HK-2 (cell line): ENCODE data around the gene SELENOW.
A peak's percentile ranks its signal among the peaks of the same experiment; 100 is the strongest.
"Not testable (repeated sequence)": the region's sequence is repeated elsewhere in the genome, so short reads cannot be mapped to it uniquely, and the experiment has no call there.

Experiments
- DNase-seq: peaks from one replicate; pipeline ENCODE4 v3.0.0-alpha.2; 2018; ENCODE audit not compliant: unreplicated experiment

The SELENOW gene

GRCh38 chr19:47778049-47778953, at the start of gene SELENOW:
Gene SELENOW, plus strand, starts transcription at chr19:47778703. Its CDS starts 83 bp downstream, at chr19:47778786.
- peak; percentile 85 for DNase-seq

GRCh38 chr19:47729468-47729798, 49.1 kb upstream of the SELENOW start:
- DNase-seq, result peak; percentile 90

GRCh38 chr19:47729799-47730520, 48.5 kb upstream of the SELENOW start:
- no peak for DNase-seq

- no peak for DNase-seq
These were observed 48.0 kb upstream of the SELENOW start for GRCh38 chr19:47730521-47730889.

- no peak for DNase-seq
These were observed 47.6 kb upstream of the SELENOW start for GRCh38 chr19:47730910-47731309.

GRCh38 chr19:47735131-47735530, 43.4 kb upstream of the SELENOW start:
- no peak for DNase-seq

- DNase-seq, result no peak
These were observed 37.5 kb upstream of the SELENOW start for GRCh38 chr19:47740866-47741519.

GRCh38 chr19:47741544-47742140, 36.9 kb upstream of the SELENOW start:
- no peak for DNase-seq

GRCh38 chr19:47742634-47743033, 35.9 kb upstream of the SELENOW start:
- no peak for DNase-seq

GRCh38 chr19:47745010-47745901, 33.2 kb upstream of the SELENOW start, which contains the start of gene NOP53:
Gene NOP53, plus strand, starts transcription at chr19:47745546. Its CDS starts 14 bp downstream, at chr19:47745560.
- peak; percentile 97 for DNase-seq

GRCh38 chr19:47746129-47746528, 32.4 kb upstream of the SELENOW start:
- not testable (repeated sequence) for DNase-seq

- DNase-seq, result no peak
These were observed 29.2 kb upstream of the SELENOW start for GRCh38 chr19:47749326-47749725.

- DNase-seq, result no peak
These were observed 27.8 kb upstream of the SELENOW start for GRCh38 chr19:47750752-47751151.

GRCh38 chr19:47752440-47753211, 25.9 kb upstream of the SELENOW start:
- no peak for DNase-seq

GRCh38 chr19:47754206-47755064, 24.1 kb upstream of the SELENOW start:
- no peak for DNase-seq

- no peak for DNase-seq
These were observed 23.3 kb upstream of the SELENOW start for GRCh38 chr19:47755065-47755761.

GRCh38 chr19:47755762-47756626, 22.5 kb upstream of the SELENOW start:
- no peak for DNase-seq

GRCh38 chr19:47756627-47756929, 21.9 kb upstream of the SELENOW start:
- DNase-seq, result no peak
